OCI-LY1 (cell line): ENCODE measurements around the gene CROCC.

Experiments used
- EZH2 ChIP-seq: fragments of 200-600 bp; sonication (generic), shearing (Covaris generic); IDR thresholded peaks from 2 replicates; pipeline ENCODE4 v1.8.0; 2017; ENCODE audit warnings: borderline replicate concordance, mixed run types, mild to moderate bottlenecking, antibody characterized with exemption, low read length, moderate library complexity, mixed read lengths
- TF ChIP-seq, protein P1 (sequence below): fragments of 200-600 bp; sonication (generic), shearing (Covaris generic); IDR thresholded peaks from 2 replicates; pipeline ENCODE4 v1.5.1; 2017; ENCODE audit warnings: mild to moderate bottlenecking, antibody characterized with exemption, low read length, moderate library complexity, mixed read lengths

DNA sequence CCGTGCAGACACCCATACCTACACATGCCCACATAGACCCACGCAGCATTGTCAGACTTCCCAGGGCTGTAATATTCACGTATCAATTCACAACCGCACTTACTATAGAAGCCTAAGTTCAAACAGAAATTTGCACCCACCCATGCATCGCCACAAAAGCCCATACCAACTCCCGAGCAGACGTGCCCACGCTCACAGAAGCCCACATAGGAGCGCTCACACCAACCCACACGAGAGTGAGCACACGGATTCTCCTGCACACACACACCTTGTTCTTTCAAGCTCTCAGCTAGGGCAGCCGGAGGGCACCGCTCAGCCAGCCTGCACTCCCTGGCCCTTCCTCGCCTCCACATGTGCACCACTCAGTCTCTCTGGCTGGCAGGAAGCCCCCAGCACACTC, 54.1 kb downstream of the CROCC start:
- TF ChIP-seq, protein P1, sequence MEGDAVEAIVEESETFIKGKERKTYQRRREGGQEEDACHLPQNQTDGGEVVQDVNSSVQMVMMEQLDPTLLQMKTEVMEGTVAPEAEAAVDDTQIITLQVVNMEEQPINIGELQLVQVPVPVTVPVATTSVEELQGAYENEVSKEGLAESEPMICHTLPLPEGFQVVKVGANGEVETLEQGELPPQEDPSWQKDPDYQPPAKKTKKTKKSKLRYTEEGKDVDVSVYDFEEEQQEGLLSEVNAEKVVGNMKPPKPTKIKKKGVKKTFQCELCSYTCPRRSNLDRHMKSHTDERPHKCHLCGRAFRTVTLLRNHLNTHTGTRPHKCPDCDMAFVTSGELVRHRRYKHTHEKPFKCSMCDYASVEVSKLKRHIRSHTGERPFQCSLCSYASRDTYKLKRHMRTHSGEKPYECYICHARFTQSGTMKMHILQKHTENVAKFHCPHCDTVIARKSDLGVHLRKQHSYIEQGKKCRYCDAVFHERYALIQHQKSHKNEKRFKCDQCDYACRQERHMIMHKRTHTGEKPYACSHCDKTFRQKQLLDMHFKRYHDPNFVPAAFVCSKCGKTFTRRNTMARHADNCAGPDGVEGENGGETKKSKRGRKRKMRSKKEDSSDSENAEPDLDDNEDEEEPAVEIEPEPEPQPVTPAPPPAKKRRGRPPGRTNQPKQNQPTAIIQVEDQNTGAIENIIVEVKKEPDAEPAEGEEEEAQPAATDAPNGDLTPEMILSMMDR: no peak
- TF ChIP-seq EZH2: no peak
